ENCODE measurements around the gene ARAP1.

- no peak for TF ChIP-seq EZH2phosphoT487 (IDR thresholded peaks at IDR 0.05; ENCODE audit: borderline replicate concordance)
- TF ChIP-seq CTCF (conservative IDR thresholded peaks at IDR 0.05; ENCODE audit: low read length), result no peak
These were observed 30.1 kb upstream of the ARAP1 start for GRCh38 chr11:72782081-72782920.

All from Loucy (cell line).